Smooth muscle cell (in vitro differentiated cells): ENCODE measurements around the gene ASCL1. TPM values are rescaled to one million over a fixed set of nuclear protein-coding genes. Genes with fewer than 3 reads are reported as not detected.

Source experiments
- DNase-seq: peaks from one replicate; lab custom pipeline; 2025; ENCODE audit not compliant: unreplicated experiment; lab: John Stamatoyannopoulos, UW
- H2AFZ ChIP-seq: fragments of 200-600 bp; sonication (generic); 2 replicates; pipeline ENCODE4 v1.6.0; 2016; ENCODE audit warnings: antibody characterized with exemption, low read depth, mild to moderate bottlenecking
- H3F3A ChIP-seq: fragments of 200-600 bp; sonication (generic); 2 replicates; pipeline ENCODE4 v1.6.0; 2017; ENCODE audit warnings: antibody characterized with exemption, low read depth
- H3K27ac ChIP-seq: fragments of 200-600 bp; sonication (generic); 2 replicates; pipeline ENCODE4 v1.5.1; 2016; ENCODE audit warnings: low read depth, mild to moderate bottlenecking
- H3K27me3 ChIP-seq: fragments of 200-600 bp; sonication (generic); 2 replicates; pipeline ENCODE4 v1.6.1; 2016; ENCODE audit warnings: low read depth, mild to moderate bottlenecking
- H3K36me3 ChIP-seq: fragments of 200-600 bp; sonication (generic); 2 replicates; pipeline ENCODE4 v1.5.1; 2016; ENCODE audit warnings: low read depth
- H3K4me1 ChIP-seq: fragments of 200-600 bp; sonication (generic); 2 replicates; pipeline ENCODE4 v1.5.1; 2016; ENCODE audit warnings: low read depth
- H3K4me2 ChIP-seq: fragments of 200-600 bp; sonication (generic); 2 replicates; pipeline ENCODE4 v1.6.0; 2016; ENCODE audit warnings: mild to moderate bottlenecking
- H3K4me3 ChIP-seq: fragments of 200-600 bp; sonication (generic); 2 replicates; pipeline ENCODE4 v1.5.1; 2016; ENCODE audit warnings: mild to moderate bottlenecking
- H3K79me2 ChIP-seq: fragments of 200-600 bp; sonication (generic); 2 replicates; pipeline ENCODE4 v1.6.0; 2016; ENCODE audit warnings: low read depth, mild to moderate bottlenecking
- H3K9ac ChIP-seq: fragments of 200-600 bp; sonication (generic); 2 replicates; pipeline ENCODE4 v1.6.0; 2016; ENCODE audit warnings: low read depth
- H3K9me3 ChIP-seq: fragments of 200-600 bp; sonication (generic); replicated peaks from 2 replicates; pipeline ENCODE4 v1.5.1; 2016; ENCODE audit warnings: low read depth
- H4K20me1 ChIP-seq: fragments of 200-600 bp; sonication (generic); 2 replicates; pipeline ENCODE4 v1.6.0; 2016; ENCODE audit warnings: low read depth
- CTCF ChIP-seq: fragments of 200-600 bp; sonication (generic); IDR thresholded peaks from 2 replicates; pipeline ENCODE4 v1.5.1; 2017; ENCODE audit warnings: borderline replicate concordance, mild to moderate bottlenecking, antibody characterized with exemption; ENCODE audit not compliant: insufficient read depth, poor library complexity, severe bottlenecking
- WGBS: methylation state at CpG from one replicate; pipeline ENCODE4 v1.1.7; 2016; ENCODE audit warnings: low lambda C conversion rate; 5-methylcytosine and 5-hydroxymethylcytosine counted together
- polyA plus RNA-seq: library from polyadenylated mRNA; unstranded; fragments of >200 nt; fragmentation: Nextera tagmentation; extraction: Ambion mirVana; gene quantifications from 2 replicates; pipeline ENCODE4 v1.2.1, GENCODE V29; 2016
- total RNA-seq: library from RNA; depleted of rRNA; stranded (reverse); fragments of >200 nt; gene quantifications from 2 replicates; pipeline ENCODE4 v1.2.3, GENCODE V29; 2014

Gene ASCL1
- total and polyA plus RNA-seq, 2 experiments from 2014 or later: not detected

GRCh38 chr12:102993537-102993936 is 36.1 kb downstream of the ASCL1 start:
- Histone ChIP-seq H3K4me3 (no peak overlapping the region), H4K20me1 (no peaks in the 10 kb centered on the region), H2AFZ (no peak overlapping the region), H3K9me3 (no peaks in the 10 kb centered on the region), H3K79me2 (no peaks in the 10 kb centered on the region), H3K27ac (no peak overlapping the region), H3K36me3 (no peaks in the 10 kb centered on the region), H3K27me3 (peaks cover 7% of the 10 kb centered on the region), H3K4me2 (no peak overlapping the region), H3K4me1 (no peaks in the 10 kb centered on the region), H3F3A (no peaks in the 10 kb centered on the region), H3K9ac (no peak overlapping the region)
- 86% methylated on average over 1 of the region's 1 CpG for WGBS
- no peak for TF ChIP-seq CTCF
- no peak for DNase-seq

GRCh38 chr12:102995372-102995771 is 37.9 kb downstream of the ASCL1 start:
- no peak overlapping the region for H3K9ac ChIP-seq
- H3K4me2 ChIP-seq: no peak overlapping the region
- no peak overlapping the region for H2AFZ ChIP-seq
- no peak overlapping the region for H3K4me3 ChIP-seq
- no peaks in the 10 kb centered on the region for H3F3A ChIP-seq
- peaks cover 7% of the 10 kb centered on the region for H3K27me3 ChIP-seq
- WGBS: 82% methylated on average over 1 of the region's 1 CpG
- no peak for DNase-seq
- no peaks in the 10 kb centered on the region for H4K20me1 ChIP-seq
- no peaks in the 10 kb centered on the region for H3K4me1 ChIP-seq
- no peaks in the 10 kb centered on the region for H3K9me3 ChIP-seq
- no peaks in the 10 kb centered on the region for H3K79me2 ChIP-seq
- H3K27ac ChIP-seq: no peak overlapping the region
- TF ChIP-seq CTCF: no peak
- no peaks in the 10 kb centered on the region for H3K36me3 ChIP-seq

Other genes with a start within 250 kb of the ASCL1 start
- gene PAH, start 40.4 kb upstream of the ASCL1 start, total RNA-seq: 0.09 TPM in 1 of 2 replicates, not detected in the other
- gene PAH, start 40.4 kb upstream of the ASCL1 start, polyA plus RNA-seq: not detected in 2 replicates